H1 (cell line): ENCODE measurements around the gene PTHLH. TPM values are rescaled to one million over a fixed set of nuclear protein-coding genes. Genes with fewer than 3 reads are reported as not detected.

Experiments used
- CTCF ChIA-PET: fragments of 300-600 bp; sonication (Branson Sonifier 250); formaldehyde crosslinking; loops from one replicate; lab custom pipeline; 2021; ENCODE audit not compliant: partially characterized antibody; lab: Charles Lee
- POLR2A ChIA-PET: fragments of 300-600 bp; sonication (Branson Sonifier 250); formaldehyde crosslinking; loops from one replicate; lab custom pipeline; 2021; ENCODE audit warnings: inconsistent platforms; ENCODE audit not compliant: partially characterized antibody; lab: Charles Lee
- DNase-seq, 2 experiments: peaks; one replicate each; pipeline versions ENCODE4 v3.0.0 to v3.0.0-alpha.2; 2010 to 2022; ENCODE audit warnings: low spot score in 2 of 2, low read depth in 1 of 2, mixed read lengths in 1 of 2
- FAIRE-seq: peaks from 2 replicates; lab custom pipeline; 2011; peaks lifted over from hg19 to GRCh38; lab: Jason Lieb, UNC
- H2AFZ ChIP-seq: 2 replicates; pipeline ENCODE4 v1.8.1; 2012; ENCODE audit warnings: low read length, inconsistent platforms
- H2AK5ac ChIP-seq: 2 replicates; pipeline ENCODE4 v1.6.1; 2013; ENCODE audit warnings: low read depth, low read length
- H2BK120ac ChIP-seq: replicated peaks from 2 replicates; pipeline ENCODE3; 2013; ENCODE audit warnings: low read depth, low read length, inconsistent platforms
- H2BK12ac ChIP-seq: 2 replicates; pipeline ENCODE4 v1.6.1; 2013; ENCODE audit warnings: low read depth, low read length
- H2BK15ac ChIP-seq: 2 replicates; pipeline ENCODE4 v1.6.1; 2013; ENCODE audit warnings: low read length
- H2BK20ac ChIP-seq: 2 replicates; pipeline ENCODE4 v1.6.1; 2013; ENCODE audit warnings: low read length
- H2BK5ac ChIP-seq: 2 replicates; pipeline ENCODE4 v1.6.1; 2013; ENCODE audit warnings: low read depth, low read length
- H3K14ac ChIP-seq: 2 replicates; pipeline ENCODE4 v1.6.1; 2013; ENCODE audit warnings: inconsistent platforms; ENCODE audit not compliant: insufficient read length
- H3K18ac ChIP-seq: 2 replicates; pipeline ENCODE4 v1.6.1; 2013; ENCODE audit warnings: low read length; ENCODE audit errors: extremely low read depth
- H3K23ac ChIP-seq: 2 replicates; pipeline ENCODE4 v1.6.1; 2013; ENCODE audit warnings: inconsistent platforms; ENCODE audit not compliant: insufficient read length
- H3K23me2 ChIP-seq: 2 replicates; pipeline ENCODE4 v1.6.1; 2013; ENCODE audit warnings: low read depth, low read length
- H3K27ac ChIP-seq: 2 replicates; pipeline ENCODE4 v1.6.1; 2011; ENCODE audit warnings: low read depth, low read length, inconsistent platforms
- H3K27me3 ChIP-seq, 4 experiments: replicated peaks in 1 of 4; 1 replicate in 1 of 4; 2 replicates in 3 of 4; pipeline versions ENCODE4 v1.6.1 to v1.8.1; 2011 to 2013; ENCODE audit warnings: low read length in 3 of 4, mild to moderate bottlenecking in 3 of 4, inconsistent platforms in 2 of 4, mixed read lengths in 2 of 4, moderate library complexity in 1 of 4; ENCODE audit not compliant: control insufficient read depth in 3 of 4, insufficient read depth in 3 of 4; ENCODE audit errors: extremely low read depth in 1 of 4
- H3K36me3 ChIP-seq, 4 experiments: 2 replicates each; pipeline versions ENCODE4 v1.6.1 to v1.8.1; 2011 to 2013; ENCODE audit warnings: mild to moderate bottlenecking in 4 of 4, low read length in 3 of 4, moderate library complexity in 2 of 4, control low read depth in 1 of 4, inconsistent platforms in 1 of 4; ENCODE audit not compliant: insufficient read depth in 4 of 4, control insufficient read depth in 2 of 4
- H3K4ac ChIP-seq: replicated peaks from 2 replicates; pipeline ENCODE3; 2013; ENCODE audit warnings: low read length, low read depth, mixed read lengths, inconsistent platforms; ENCODE audit not compliant: insufficient read length
- H3K4me1 ChIP-seq, 4 experiments: replicated peaks in 1 of 4; 1 replicate in 1 of 4; 2 replicates in 3 of 4; pipeline versions ENCODE4 v1.6.1 to v1.8.1; 2011 to 2013; ENCODE audit warnings: low read length in 3 of 4, inconsistent platforms in 2 of 4, mixed read lengths in 1 of 4; ENCODE audit not compliant: insufficient read depth in 4 of 4, control insufficient read depth in 3 of 4
- H3K4me2 ChIP-seq, 2 experiments: 2 replicates each; pipeline versions ENCODE4 v1.6.1 to v1.8.1; 2011 to 2013; ENCODE audit warnings: low read depth in 2 of 2, low read length in 2 of 2, control low read depth in 1 of 2, inconsistent platforms in 1 of 2, mild to moderate bottlenecking in 1 of 2; ENCODE audit not compliant: insufficient read depth in 1 of 2
- H3K4me3 ChIP-seq, 4 experiments: fragments of 200-600, 300-600 bp in 1 of 4; sonication (generic), shearing (Covaris generic), sonication (Bioruptor Twin) in 1 of 4; 2 replicates each; pipeline versions ENCODE4 v1.5.1 to v1.8.1; 2011 to 2016; ENCODE audit warnings: low read length in 4 of 4, low read depth in 3 of 4, control low read depth in 2 of 4, inconsistent platforms in 2 of 4, mild to moderate bottlenecking in 2 of 4, mixed read lengths in 1 of 4, moderate library complexity in 1 of 4; ENCODE audit not compliant: insufficient read depth in 2 of 4; ENCODE audit errors: extremely low read depth in 1 of 4
- H3K56ac ChIP-seq: replicated peaks from 2 replicates; pipeline ENCODE3; 2013; ENCODE audit warnings: low read depth, mild to moderate bottlenecking, mixed read lengths, low read length, inconsistent platforms; ENCODE audit not compliant: insufficient read length
- H3K79me1 ChIP-seq: 2 replicates; pipeline ENCODE4 v1.6.1; 2013; ENCODE audit warnings: low read depth, low read length, control low read depth
- H3K79me2 ChIP-seq, 2 experiments: 2 replicates each; pipeline versions ENCODE4 v1.6.1 to v1.8.1; 2012 to 2013; ENCODE audit warnings: low read length in 2 of 2, mild to moderate bottlenecking in 2 of 2, inconsistent platforms in 1 of 2; ENCODE audit not compliant: insufficient read depth in 2 of 2, control insufficient read depth in 1 of 2
- H3K9ac ChIP-seq, 4 experiments: replicated peaks in 1 of 4; 1 replicate in 1 of 4; 2 replicates in 3 of 4; pipeline versions ENCODE4 v1.6.1 to v1.8.1; 2011 to 2013; ENCODE audit warnings: low read depth in 3 of 4, low read length in 3 of 4, control low read depth in 2 of 4, mild to moderate bottlenecking in 2 of 4, moderate library complexity in 2 of 4, inconsistent platforms in 1 of 4; ENCODE audit errors: extremely low read depth in 1 of 4
- H3K9me3 ChIP-seq, 2 experiments: 2 replicates each; pipeline versions ENCODE4 v1.6.1 to v1.8.1; 2012 to 2013; ENCODE audit warnings: mild to moderate bottlenecking in 2 of 2, moderate library complexity in 2 of 2, control low read depth in 1 of 2, inconsistent platforms in 1 of 2, low read depth in 1 of 2, low read length in 1 of 2, mixed read lengths in 1 of 2; ENCODE audit not compliant: insufficient read depth in 2 of 2
- H4K20me1 ChIP-seq, 2 experiments: replicated peaks in 1 of 2; 2 replicates each; pipeline versions ENCODE3 to v1.8.1; 2011 to 2013; ENCODE audit warnings: inconsistent platforms in 2 of 2, low read length in 2 of 2, mild to moderate bottlenecking in 1 of 2; ENCODE audit not compliant: insufficient read depth in 2 of 2, control insufficient read depth in 1 of 2
- H4K5ac ChIP-seq: 2 replicates; pipeline ENCODE4 v1.6.1; 2013; ENCODE audit warnings: low read length, low read depth, mixed read lengths, inconsistent platforms; ENCODE audit not compliant: insufficient read length
- H4K8ac ChIP-seq: 2 replicates; pipeline ENCODE4 v1.8.0; 2013; ENCODE audit warnings: mild to moderate bottlenecking, moderate library complexity, low read length, inconsistent platforms; ENCODE audit not compliant: insufficient read depth; ENCODE audit errors: extremely low read depth
- H4K91ac ChIP-seq: replicated peaks from 2 replicates; pipeline ENCODE3; 2013; ENCODE audit warnings: low read length, mixed read lengths, inconsistent platforms; ENCODE audit not compliant: insufficient read length
- ATF2 ChIP-seq: IDR thresholded peaks from 2 replicates; pipeline ENCODE4 v1.6.1; 2012; ENCODE audit warnings: low read length, inconsistent platforms
- BACH1 ChIP-seq: IDR thresholded peaks from 2 replicates; pipeline ENCODE4 v1.6.1; 2012; ENCODE audit warnings: low read length, improper control_type of control experiment
- EP300 ChIP-seq, 2 experiments: IDR thresholded peaks; 1 replicate in 1 of 2; 2 replicates in 1 of 2; pipeline ENCODE4 v1.6.1; 2011 to 2012; ENCODE audit warnings: low read depth in 2 of 2, low read length in 2 of 2, mild to moderate bottlenecking in 2 of 2, borderline replicate concordance in 1 of 2, inconsistent platforms in 1 of 2, moderate library complexity in 1 of 2
- GTF2F1 ChIP-seq: IDR thresholded peaks from 2 replicates; pipeline ENCODE4 v1.6.1; 2012; ENCODE audit warnings: low read depth, low read length, improper control_type of control experiment, borderline replicate concordance
- MAX ChIP-seq: IDR thresholded peaks from 2 replicates; pipeline ENCODE4 v1.6.1; 2012; ENCODE audit warnings: inconsistent platforms
- RFX5 ChIP-seq: IDR thresholded peaks from 2 replicates; pipeline ENCODE4 v1.6.1; 2011; ENCODE audit warnings: low read depth, low read length, improper control_type of control experiment, borderline replicate concordance
- RXRA ChIP-seq: IDR thresholded peaks from 2 replicates; pipeline ENCODE4 v1.6.1; 2011; ENCODE audit warnings: low read depth, mild to moderate bottlenecking, low read length, moderate library complexity; ENCODE audit not compliant: insufficient read depth
- SAP30 ChIP-seq: fragments of 300-600 bp; sonication (generic); IDR thresholded peaks from 2 replicates; pipeline ENCODE4 v1.7.1; 2012; ENCODE audit warnings: low read length, moderate library complexity, mild to moderate bottlenecking, inconsistent platforms; ENCODE audit not compliant: insufficient read depth, insufficient replicate concordance
- SP1 ChIP-seq: IDR thresholded peaks from 2 replicates; pipeline ENCODE4 v1.6.1; 2011; ENCODE audit warnings: low read depth, low read length
- TAF7 ChIP-seq: optimal IDR thresholded peaks from 2 replicates; pipeline ENCODE3; 2011; ENCODE audit warnings: low read depth, mild to moderate bottlenecking, inconsistent platforms, low read length, moderate library complexity, borderline replicate concordance
- YY1 ChIP-seq: IDR thresholded peaks from 2 replicates; pipeline ENCODE4 v1.6.1; 2011; ENCODE audit warnings: low read depth, mild to moderate bottlenecking, low read length
- WGBS, 2 experiments: shearing (Covaris generic) in 1 of 2; methylation state at CpG; one replicate each; pipeline versions ENCODE4 v1.1.6 to v1.1.7; 2013 to 2015; ENCODE audit warnings: low lambda C conversion rate in 2 of 2, mixed read lengths in 2 of 2, inconsistent platforms in 1 of 2, low coverage in 1 of 2, missing lambda C conversion rate in 1 of 2; ENCODE audit not compliant: insufficient replicate concordance in 2 of 2, insufficient coverage in 1 of 2, insufficient read length in 1 of 2; ENCODE audit errors: extremely low coverage in 1 of 2, missing lambda C conversion rate in 1 of 2; 5-methylcytosine and 5-hydroxymethylcytosine counted together
- polyA plus RNA-seq, 7 experiments: library from polyadenylated mRNA; depleted of rRNA in 3 of 7; stranded (reverse) in 5 of 7; unstranded in 2 of 7; fragments of >200 nt in 5 of 7; fragments of 200-250 nt in 2 of 7; gene quantifications; 1 replicate in 5 of 7; 2 replicates in 1 of 7; 4 replicates in 1 of 7; pipeline versions ENCODE4 v1.2.1 to v1.2.3, GENCODE V29; 2011 to 2013; ENCODE audit warnings: missing spikeins in 2 of 7, mixed read lengths in 2 of 7
- total RNA-seq: library from RNA; stranded (reverse); fragmentation: NEBNext Ultra II Directional; extraction: Animal tissue kit (Norgen Biotek cat#: 25700); gene quantifications from 2 replicates; pipeline ENCODE4 v1.2.1, GENCODE V29; 2021

The PTHLH gene
- total and polyA plus RNA-seq, 2 of the 8 experiments (the other 6 are each of a cell fraction or from before 2014, with no cell fraction given): 0.32 TPM; not detected in 1

GRCh38 chr12:27988594-27989233 lies 16.2 kb upstream of the PTHLH start:
- H3K14ac ChIP-seq: no peak overlapping the region
- H3K9me3 ChIP-seq: no peaks in the 10 kb centered on the region
- H3K56ac ChIP-seq: no peak overlapping the region
- 72% methylated on average over 2 of the region's 2 CpGs; no CpG with 5 or more reads in 1 of the 2 experiments for WGBS, 2 experiments
- no peaks in the 10 kb centered on the region for H4K20me1 ChIP-seq
- no peaks in the 10 kb centered on the region for H3K36me3 ChIP-seq
- no peak overlapping the region for H3K4me3 ChIP-seq
- H3K27me3 ChIP-seq: no peaks in the 10 kb centered on the region
- no peaks in the 10 kb centered on the region for H3K79me1 ChIP-seq
- no peak overlapping the region for H2BK120ac ChIP-seq
- ChIA-PET POLR2A (interaction anchor here (1.3 kb wide), 1 partner anchor 12 kb away, joined by 3 read pairs; no protein-coding TSS in a partner anchor), CTCF (interaction anchor here (1.7 kb wide), 1 partner anchor 974 kb away, joined by 5 read pairs; no protein-coding TSS in a partner anchor)
- H2BK15ac ChIP-seq: no peak overlapping the region
- no peaks in the 10 kb centered on the region for H3K79me2 ChIP-seq
- no peak overlapping the region for H3K23ac ChIP-seq
- no peak overlapping the region for H2AFZ ChIP-seq
- H4K91ac ChIP-seq: no peak overlapping the region
- H4K5ac ChIP-seq: no peak overlapping the region
- no peak overlapping the region for H3K18ac ChIP-seq
- no peak overlapping the region for H3K27ac ChIP-seq
- no peak overlapping the region for H4K8ac ChIP-seq
- H3K4ac ChIP-seq: no peak overlapping the region
- no peak overlapping the region for H2BK5ac ChIP-seq
- no peak overlapping the region for H2BK12ac ChIP-seq
- FAIRE-seq: no peak
- no peak overlapping the region for H3K4me2 ChIP-seq
- no peaks in the 10 kb centered on the region for H3K23me2 ChIP-seq
- DNase-seq: no peak
- H3K9ac ChIP-seq: no peak overlapping the region
- no peak overlapping the region for H2AK5ac ChIP-seq
- H3K4me1 ChIP-seq: no peaks in the 10 kb centered on the region
- no peak overlapping the region for H2BK20ac ChIP-seq
- TF ChIP-seq SAP30 (no peak), TAF7 (no peak), SP1 (no peak), YY1 (no peak), RFX5 (no peak), MAX (no peak), GTF2F1 (no peak), EP300 (IDR thresholded peaks at IDR 0.05; ENCODE audit: borderline replicate concordance in 1 of 2, low read depth in 2 of 2, low read length in 2 of 2) (no peak), RXRA (no peak), ATF2 (no peak), BACH1 (no peak)
